Stomach (tissue), 4 donors: ENCODE measurements around the gene HACL1.

Experiments used
- EP300 ChIP-seq: sonication (generic); formaldehyde crosslinking; IDR thresholded peaks from one replicate; pipeline ENCODE4 v1.6.1; 2017; ENCODE audit warnings: antibody characterized with exemption
- POLR2A ChIP-seq, 4 donors: fragments of 450-650 bp; IDR thresholded peaks; one replicate each; pipeline ENCODE4 v1.6.1; 2016; ENCODE audit warnings: antibody characterized with exemption in 4 of 4, control low read depth in 2 of 4, mild to moderate bottlenecking in 1 of 4, moderate library complexity in 1 of 4

GRCh38 chr3:15612001-15612400 lies 10.6 kb upstream of the HACL1 start:
- TF ChIP-seq POLR2A (IDR thresholded peaks at IDR 0.05) (no peak), EP300 (no peak)
